Adrenal gland (tissue), 5 donors: ENCODE measurements around the gene MET.

Source experiments
- CTCF ChIP-seq, 6 experiments: fragments of 450-650 bp in 4 of 6; fragments of 200-600 bp in 2 of 6; sonication (generic) in 1 of 6; IDR thresholded peaks; 1 replicate in 5 of 6; 2 replicates in 1 of 6; pipeline versions ENCODE4 v1.5.1 to v1.8.0; 2016 to 2021; ENCODE audit warnings: antibody characterized with exemption in 6 of 6, mild to moderate bottlenecking in 2 of 6, moderate library complexity in 1 of 6
- POLR2A ChIP-seq, 2 donors: fragments of 450-650 bp; IDR thresholded peaks; one replicate each; pipeline ENCODE4 v1.6.1; 2017; ENCODE audit warnings: antibody characterized with exemption in 2 of 2, mild to moderate bottlenecking in 2 of 2, moderate library complexity in 1 of 2
- donor health status: DM: no; HTN: no; CAD: no.

- TF ChIP-seq POLR2A (IDR thresholded peaks at IDR 0.05) (no peak), CTCF (IDR thresholded peaks at IDR 0.05) (no peak)
These were observed 105.8 kb downstream of the MET start for GRCh38 chr7:116777651-116778281.
